HG03135 (cell line): ENCODE data around the gene NUDT1.
"Not testable (repeated sequence)": the region's sequence is repeated elsewhere in the genome, so short reads cannot be mapped to it uniquely, and the experiment has no call there.

Experiments used
- ATAC-seq: cut with Tn5 transposase; IDR thresholded peaks from one replicate; pipeline ENCODE4 v1.9.1; 2021; ENCODE audit warnings: mild to moderate bottlenecking, moderate library complexity; ENCODE audit not compliant: unreplicated experiment

Gene NUDT1

GRCh38 chr7:2264158-2264557, 22.1 kb downstream of the NUDT1 start:
- no peak for ATAC-seq

- ATAC-seq, result no peak
These were observed 24.9 kb downstream of the NUDT1 start for GRCh38 chr7:2266911-2267310.

GRCh38 chr7:2269089-2269990, 27.3 kb downstream of the NUDT1 start:
- ATAC-seq, result not testable (repeated sequence)

GRCh38 chr7:2269991-2270460, 28.0 kb downstream of the NUDT1 start:
- ATAC-seq, result no peak

GRCh38 chr7:2270495-2270894, 28.5 kb downstream of the NUDT1 start:
- ATAC-seq, result no peak

- no peak for ATAC-seq
These were observed 29.4 kb downstream of the NUDT1 start for GRCh38 chr7:2271273-2272026.

- no peak for ATAC-seq
These were observed 30.0 kb downstream of the NUDT1 start for GRCh38 chr7:2272031-2272430.

GRCh38 chr7:2273866-2274265, 31.8 kb downstream of the NUDT1 start:
- no peak for ATAC-seq

GRCh38 chr7:2274666-2275065, 32.6 kb downstream of the NUDT1 start:
- no peak for ATAC-seq

GRCh38 chr7:2275101-2275500, 33.1 kb downstream of the NUDT1 start:
- no peak for ATAC-seq

GRCh38 chr7:2276107-2276506, 34.1 kb downstream of the NUDT1 start:
- ATAC-seq, result no peak

GRCh38 chr7:2278026-2278425, 36.0 kb downstream of the NUDT1 start:
- no peak for ATAC-seq

GRCh38 chr7:2279896-2280295, 37.9 kb downstream of the NUDT1 start:
- ATAC-seq, result no peak

GRCh38 chr7:2280424-2280823, 38.4 kb downstream of the NUDT1 start:
- no peak for ATAC-seq

- no peak for ATAC-seq
These were observed 39.5 kb downstream of the NUDT1 start for GRCh38 chr7:2281541-2281940.

- no peak for ATAC-seq
These were observed 40.2 kb downstream of the NUDT1 start for GRCh38 chr7:2282185-2282751.

GRCh38 chr7:2283074-2283473, 41.0 kb downstream of the NUDT1 start:
- no peak for ATAC-seq

GRCh38 chr7:2287745-2288144, 45.7 kb downstream of the NUDT1 start:
- no peak for ATAC-seq

GRCh38 chr7:2288503-2288902, 46.5 kb downstream of the NUDT1 start:
- peak; percentile 76 for ATAC-seq

- ATAC-seq, result peak; percentile 11
These were observed 47.1 kb downstream of the NUDT1 start for GRCh38 chr7:2289111-2289586.

GRCh38 chr7:2289621-2290020, 47.6 kb downstream of the NUDT1 start:
- ATAC-seq, result no peak
